Measurements from ENCODE around the gene THADA.
"Not testable (repeated sequence)": the region's sequence is repeated elsewhere in the genome, so short reads cannot be mapped to it uniquely, and the experiment has no call there.

Gene THADA

DNA sequence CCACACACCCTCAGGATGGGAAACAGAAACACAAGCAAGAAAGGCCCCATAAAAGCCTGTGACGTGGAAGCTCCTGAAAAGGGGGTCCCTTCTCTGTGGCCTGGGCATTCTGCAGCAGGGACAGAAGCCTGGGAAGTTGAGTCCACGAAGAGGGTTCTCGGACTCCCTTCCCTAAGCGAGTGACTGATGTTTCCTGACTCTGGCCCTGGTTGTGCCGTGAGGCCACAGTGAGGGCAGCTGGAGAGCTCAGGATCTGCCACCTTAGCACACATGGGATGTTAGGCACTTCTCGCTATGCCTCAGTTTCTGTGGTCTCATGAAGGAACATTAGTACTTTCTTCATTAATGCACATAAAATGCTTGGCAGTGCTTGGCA, 282.2 kb downstream of the THADA start:
- no peak for DNase-seq

DNA sequence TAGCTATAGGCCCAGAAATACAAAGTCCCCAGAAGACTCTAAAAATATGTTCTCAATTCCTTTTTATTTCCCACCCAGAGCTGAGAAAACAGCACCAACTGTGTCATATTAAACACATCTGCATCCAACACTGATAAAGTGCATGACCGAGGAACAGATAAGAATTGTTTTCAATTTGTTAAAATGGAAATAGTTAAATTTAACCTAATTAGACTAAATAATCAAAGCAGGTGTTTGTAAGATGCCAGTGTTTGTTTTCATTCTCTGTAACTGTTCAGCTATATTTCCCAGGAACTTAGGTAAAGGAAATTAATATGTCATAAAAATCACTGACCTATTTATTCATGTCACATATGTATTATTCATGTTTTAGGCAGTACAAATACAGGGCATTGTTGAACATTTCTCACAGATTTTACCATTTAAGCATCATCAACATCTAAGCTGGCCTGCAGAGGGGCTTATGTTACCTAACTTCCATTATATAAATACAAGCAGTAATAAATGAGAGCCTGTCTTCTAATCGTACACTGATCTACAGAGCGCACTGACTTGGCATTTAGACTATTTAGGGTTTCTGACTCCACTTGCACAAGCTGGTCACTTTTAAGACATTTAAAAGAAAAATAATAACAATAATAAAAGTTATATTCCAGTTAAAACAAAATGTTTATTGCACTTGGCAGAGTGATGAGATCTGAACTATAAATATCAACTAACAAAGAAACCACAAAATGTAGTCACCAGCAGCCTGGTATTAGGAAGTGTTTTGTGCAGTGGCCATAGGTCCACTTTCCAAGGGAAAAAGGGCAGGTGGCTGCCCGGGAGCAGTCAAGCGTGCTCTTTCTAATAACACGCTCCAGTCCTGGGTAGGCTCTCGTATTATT, 282.8 kb downstream of the THADA start:
- DNase-seq, result no peak

DNA sequence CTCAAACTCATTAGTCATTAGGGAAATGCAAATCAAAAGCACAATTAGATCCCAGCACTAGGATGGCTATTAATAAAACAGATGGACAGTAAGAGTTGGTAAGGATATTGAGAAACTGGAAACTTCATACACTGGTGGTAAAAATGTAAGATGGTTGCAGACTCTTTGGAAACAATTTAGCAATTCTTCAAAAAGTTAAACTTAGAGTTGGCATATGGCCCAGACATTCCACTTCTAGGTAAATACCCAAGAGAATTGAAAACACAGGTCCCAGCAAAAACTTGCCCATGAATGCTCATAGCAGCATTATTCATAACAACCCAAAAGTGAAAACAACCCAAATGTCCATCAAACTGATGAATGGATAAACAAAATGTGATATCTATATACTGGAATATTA, 284.6 kb downstream of the THADA start:
- DNase-seq, result no peak

DNA sequence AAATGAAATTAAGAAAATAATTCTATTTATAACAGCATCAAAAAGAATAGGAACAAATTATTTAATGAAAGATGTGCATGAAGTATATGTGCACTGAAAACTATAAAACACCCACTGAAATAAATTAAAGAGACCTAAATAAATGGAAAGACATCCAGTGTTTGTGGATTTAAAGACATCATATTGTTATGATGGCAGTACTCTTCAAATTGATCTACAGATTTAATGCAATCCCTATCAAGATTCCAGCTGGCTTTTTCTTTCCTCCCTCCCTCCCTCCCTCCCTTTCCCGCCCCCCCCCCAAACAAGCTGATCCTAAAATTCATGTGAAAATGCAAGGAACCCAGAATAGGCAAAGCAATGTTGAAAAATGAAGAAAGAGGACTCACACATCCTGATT, 285.9 kb downstream of the THADA start:
- DNase-seq, result no peak

DNA sequence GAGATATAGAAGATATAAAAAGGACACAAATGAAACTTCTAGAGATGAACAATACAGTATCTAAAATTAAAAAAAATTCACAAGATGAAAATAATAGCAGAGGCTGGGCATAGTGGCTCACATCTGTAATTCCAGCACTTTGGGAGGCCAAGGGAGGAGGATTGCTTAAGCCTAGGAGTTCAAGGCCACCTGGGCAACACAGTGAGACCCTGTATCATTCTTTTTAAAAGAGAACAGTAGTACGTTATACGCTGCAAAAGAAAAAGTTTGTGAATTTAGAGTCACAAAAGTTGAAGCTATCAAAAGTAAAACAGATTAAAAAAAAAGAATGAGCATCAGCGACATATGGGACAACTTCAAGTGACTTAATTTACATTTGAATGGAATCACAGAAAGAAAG, 287.9 kb downstream of the THADA start:
- DNase-seq, result no peak

DNA sequence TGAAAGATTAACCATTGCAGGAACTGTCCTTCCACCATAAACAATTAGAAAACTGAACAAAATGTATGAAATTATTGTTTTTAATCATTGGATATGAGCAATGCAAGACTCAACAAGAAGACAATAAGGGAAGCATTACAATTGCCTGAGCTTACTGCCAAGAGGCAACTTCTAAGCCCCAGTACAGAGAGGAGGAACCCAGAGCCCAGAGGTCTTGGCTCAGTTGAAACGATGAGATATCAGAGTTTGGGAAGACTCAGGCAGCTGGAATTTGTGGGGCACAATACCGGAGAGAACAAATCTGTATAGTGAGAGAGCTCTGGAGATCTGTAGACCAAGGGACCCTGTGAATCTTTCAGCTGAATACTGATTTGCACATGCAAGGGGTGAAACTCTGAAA, 288.8 kb downstream of the THADA start:
- no peak for DNase-seq

DNA sequence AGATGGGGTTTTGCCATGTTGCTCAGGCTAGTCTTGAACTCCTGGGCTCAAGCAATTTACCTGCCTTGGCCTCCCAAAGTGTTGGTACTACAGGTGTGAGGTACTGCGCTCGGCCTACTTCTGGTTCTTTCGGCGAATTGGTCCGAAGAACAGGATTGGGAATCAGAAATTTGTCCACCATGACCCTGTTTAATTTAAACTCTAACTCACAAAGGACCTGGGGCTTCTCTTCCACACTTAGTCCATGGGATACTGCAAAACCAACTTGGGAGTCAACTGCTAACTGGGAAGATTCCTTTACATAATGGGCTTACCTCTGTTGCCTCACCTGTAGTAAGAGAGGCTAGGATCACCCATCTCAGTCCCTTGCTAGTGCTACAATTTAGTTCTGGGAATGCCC, 289.6 kb downstream of the THADA start:
- DNase-seq, result no peak

DNA sequence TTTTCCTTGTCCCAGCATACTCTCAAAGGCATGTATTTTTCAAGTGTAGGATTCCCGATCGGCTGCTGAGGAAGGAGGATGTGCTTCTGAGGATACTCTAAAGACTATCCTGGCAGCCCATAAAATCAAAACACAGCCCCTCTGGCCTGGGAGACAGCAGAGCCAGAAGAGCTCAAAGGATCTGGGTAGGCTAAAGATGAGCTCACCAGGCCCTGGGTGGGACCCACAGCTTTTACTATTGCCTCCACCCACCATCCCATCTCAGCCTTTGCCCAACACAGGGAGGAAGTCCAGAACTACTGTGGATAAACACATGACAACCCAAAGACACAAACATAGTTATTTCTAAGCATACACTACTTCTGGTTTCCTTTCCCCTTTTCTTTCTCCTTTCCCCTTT, 290.3 kb downstream of the THADA start:
- DNase-seq, result no peak

DNA sequence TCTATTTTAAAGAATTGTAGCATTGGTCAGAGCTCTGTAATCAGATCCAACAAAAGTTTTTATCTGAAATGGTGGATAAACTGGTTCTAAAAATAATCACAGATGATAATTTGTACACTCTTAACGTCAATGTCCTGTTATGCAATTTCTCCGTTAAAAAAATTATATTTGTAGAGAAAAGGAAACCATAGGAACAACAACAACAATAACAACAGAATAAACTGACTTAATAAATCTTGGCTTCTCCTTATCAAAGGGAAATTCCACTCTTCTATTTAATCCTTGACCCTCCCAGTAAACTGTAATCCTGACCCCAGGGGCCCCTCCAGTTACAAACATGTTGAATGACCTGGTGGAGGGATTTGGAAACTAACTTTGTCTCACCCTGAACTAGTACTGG, 290.8 kb downstream of the THADA start:
- DNase-seq, result no peak

DNA sequence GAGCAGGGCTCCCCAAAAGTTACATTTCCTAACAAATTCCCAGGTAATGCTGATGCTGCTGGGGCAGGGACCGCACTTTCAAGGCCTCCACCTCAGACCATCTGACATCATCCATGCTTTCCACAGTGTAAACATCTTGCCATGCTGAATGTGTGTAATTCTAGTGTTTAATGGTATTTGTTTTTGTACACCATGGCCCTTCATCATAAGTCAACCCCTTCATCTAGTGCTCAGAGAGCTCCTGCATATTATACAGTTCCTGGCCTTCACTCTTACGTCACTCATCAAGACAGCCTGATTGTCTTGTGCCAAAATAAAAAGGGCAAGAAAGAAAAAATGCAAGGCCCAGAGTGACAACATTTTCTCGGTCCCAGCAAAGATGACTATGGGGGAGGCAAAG, 291.9 kb downstream of the THADA start:
- no peak for DNase-seq

DNA sequence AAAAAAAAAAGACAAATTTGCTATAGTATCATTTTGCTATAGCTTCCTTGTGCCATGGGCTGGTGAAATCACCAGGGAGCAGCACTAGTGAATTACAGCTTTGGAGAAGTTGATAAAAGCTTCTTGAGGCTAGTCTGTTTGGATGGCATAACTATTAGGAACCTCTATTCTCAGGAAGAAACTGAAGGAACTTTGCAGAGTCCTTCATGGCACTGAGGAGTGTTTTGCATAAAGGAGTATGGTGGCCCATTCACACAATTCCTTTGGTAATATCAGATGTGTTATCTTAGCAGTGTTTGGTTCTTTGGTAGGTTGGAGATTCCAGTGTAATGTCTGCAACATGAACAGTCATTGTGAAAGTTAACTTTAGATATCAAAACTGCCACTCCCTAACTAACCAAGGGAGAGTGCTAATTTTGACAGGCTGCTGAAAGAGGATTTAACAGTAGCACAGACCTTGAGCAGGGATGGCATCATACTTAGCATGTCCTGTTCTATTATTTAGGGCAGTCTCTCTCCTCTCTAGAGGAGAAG, 292.8 kb downstream of the THADA start:
- DNase-seq, result no peak

DNA sequence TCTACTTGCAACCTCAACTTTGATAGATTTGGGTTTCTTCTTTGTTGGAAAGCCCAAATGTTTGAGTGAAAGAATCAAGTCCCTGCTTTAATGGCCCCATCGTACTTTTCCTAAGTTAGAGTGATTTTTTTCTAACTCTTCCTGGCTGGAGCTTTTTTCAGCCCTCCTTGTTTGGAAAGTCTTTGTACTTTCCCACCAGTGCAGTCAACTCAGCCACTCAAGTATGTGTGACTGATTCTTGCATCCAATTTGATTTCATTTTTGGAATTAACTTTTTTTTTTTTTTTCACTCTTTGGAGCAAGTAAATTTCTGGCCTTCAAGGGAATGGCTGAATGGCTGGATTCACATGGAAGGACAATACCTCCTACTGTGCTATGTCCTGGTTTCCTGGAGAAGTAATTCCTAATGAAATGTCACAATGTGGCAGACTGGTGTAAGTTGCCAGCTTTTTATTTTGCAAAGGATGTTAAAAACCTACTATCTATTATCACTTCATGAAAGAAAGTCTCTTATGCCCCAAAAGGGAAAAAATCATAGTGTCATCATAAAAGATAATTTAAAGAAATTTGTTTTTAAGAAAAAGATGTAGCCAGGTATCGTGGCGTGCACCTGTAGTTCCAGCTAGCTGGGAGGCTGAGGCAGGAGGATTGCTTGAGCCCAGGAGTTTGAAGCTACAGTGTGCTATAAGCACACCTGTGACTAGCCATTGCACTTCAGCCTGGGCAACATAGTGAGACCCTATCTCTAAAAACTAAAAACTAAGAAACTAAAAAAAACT, 293.5 kb downstream of the THADA start:
- no peak for DNase-seq

DNA sequence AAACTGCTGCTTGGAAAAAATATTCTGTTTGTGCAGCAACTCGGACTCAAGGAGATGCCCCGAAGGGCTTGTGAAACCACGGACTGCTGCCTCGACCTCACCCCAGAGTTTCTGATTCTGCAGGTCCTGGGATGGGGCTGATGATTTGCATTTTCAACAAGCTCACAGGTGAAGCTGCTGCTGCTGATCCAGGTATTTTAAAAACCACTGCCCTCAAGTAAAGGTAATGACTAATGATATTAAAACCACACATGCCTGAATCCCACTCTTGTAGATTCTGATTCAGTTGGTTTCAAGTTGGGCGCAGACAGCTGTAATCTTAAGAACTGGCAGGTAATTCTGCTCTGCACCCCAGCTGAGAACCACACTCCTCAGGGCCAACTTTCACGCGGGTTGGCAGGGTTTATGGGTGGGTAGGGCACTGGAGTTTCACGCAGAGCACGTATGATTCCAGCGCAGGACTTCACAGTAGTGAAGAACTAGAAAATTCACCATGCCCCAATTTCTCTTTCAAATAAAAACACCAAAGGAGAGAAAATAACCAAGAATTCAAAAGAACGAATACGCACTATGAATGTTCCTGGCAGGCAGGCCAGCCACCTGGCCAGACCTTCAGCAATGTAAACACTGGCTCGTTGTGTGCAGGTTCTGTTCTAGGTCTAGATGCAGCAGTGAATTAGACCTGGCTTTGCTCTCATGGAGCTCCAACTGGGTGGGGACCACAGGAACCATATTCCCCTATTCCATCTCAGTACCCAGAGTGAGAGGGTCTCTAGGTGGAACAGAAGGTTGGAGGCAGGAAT, 294.9 kb downstream of the THADA start:
- no peak for DNase-seq

DNA sequence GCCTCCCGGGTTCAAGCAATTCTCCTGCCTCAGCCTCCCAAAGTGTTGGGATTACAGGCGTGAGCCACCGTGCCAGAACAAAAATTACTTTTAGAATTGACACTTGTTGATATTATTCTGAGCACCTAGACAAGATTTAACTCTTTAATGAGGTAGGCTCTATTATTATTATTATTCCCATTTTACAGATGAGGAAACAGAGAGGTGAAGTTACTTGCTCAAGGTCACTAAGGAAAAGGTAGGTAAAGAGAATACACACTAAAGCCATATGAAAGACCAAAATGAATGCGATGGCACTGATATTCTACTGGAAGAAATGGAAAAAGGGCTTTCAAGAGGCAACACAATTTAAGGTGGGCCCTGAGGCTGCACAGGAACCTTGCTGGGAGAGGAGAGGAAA, 295.6 kb downstream of the THADA start:
- no peak for DNase-seq

DNA sequence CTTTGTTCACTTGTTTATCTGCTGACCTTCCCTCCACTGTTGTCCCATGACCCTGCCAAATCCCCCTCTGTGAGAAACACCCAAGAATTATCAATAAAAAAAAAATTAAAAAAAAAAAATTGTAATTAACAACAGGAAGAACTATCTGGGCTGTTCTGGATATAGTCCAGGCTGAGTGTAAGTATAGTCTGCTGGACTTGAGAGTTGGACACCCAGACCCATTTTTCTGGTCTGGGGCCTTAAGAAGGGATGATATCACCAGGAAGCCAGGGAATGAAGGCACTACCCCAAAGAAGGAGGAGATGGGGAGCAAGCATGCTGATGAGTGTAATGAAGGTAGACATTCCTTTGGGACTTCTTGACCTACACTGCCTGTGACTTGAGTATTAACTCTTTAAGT, 297.3 kb downstream of the THADA start:
- DNase-seq, result no peak

DNA sequence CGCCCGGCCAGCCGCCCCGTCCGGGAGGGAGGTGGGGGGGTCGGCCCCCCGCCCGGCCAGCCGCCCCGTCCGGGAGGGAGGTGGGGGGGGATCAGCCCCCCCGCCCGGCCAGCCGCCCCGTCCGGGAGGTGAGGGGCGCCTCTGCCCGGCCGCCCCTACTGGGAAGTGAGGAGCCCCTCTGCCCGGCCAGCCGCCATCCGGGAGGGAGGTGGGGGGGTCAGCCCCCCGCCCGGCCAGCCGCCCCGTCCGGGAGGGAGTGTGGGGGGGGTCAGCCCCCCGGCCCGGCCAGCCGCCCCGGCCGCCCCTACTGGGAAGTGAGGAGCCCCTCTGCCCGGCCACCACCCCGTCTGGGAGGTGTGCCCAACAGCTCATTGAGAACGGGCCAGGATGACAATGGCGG, 298.1 kb downstream of the THADA start:
- DNase-seq, result not testable (repeated sequence)

DNA sequence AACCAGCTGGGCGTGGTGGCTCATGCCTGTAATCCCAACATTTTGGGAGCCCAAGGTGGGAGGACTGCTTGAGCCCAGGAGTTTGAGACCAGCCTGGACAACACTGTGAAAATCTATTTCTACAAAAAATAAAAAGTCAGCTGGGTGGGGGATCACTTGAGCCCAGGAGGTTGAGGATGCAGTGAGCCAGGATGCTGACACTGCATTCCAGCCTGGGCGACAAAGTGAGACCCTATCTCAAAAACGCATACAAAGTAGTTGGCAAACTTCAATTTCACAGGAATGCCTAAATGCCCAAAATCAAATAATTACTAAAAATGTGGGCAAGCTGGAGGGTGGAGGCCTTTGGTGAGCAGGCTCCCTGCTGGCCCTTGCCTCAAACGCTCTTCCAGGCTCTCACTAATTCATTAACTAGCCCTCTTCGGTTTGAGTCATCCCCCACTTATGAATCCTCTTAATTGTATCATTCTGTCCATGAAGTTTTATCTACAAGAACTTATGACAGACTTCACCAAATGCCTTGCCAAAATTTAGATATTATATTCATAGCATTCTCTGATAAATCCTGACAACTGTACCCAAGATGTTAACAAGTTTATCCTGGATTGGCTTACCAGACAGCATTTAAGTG, 300.8 kb downstream of the THADA start:
- DNase-seq, result no peak

DNA sequence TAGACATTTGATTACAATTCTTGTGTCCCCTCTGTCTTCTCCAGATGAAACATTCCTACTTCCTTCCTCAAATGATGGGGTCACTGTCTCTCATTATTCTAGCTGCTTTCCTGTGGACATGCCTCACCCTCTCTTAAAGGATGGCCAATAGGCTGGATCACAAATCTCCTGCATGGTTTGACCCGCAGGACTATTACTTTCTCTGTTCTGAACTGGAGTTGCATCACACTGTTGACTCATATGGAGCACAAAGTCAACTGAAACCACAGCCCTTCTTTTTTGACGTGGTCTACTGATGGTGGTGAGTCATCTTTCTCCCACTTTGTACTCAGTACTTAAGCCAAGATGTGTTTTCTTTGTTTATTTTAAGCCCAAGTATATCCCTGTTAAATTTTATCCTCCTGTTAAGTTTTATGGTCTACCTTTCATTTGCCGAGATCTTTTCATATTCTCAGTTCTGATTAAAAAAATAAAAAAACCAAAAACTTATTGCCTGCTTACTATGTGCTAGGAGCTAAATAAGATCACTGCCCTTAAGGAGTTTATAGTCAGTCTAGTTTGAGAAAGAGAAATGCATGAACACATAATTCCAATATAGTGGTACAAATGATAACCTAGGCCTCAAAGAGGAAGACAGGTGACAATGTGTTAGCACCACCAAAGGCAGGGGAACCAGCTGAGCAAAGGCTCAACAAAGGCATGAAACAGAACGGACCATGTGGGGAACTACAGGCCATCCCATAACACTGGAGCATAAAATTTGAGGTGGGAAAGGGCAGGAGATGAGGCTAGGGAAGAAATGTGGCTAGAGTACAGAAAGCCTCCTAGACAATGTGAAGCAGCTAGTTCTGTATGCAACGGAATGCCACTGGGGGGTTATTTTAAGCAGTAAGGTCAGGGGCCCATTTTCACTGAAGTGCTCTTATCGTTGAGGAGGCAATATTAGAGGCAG, 301.8 kb downstream of the THADA start:
- no peak for DNase-seq

DNA sequence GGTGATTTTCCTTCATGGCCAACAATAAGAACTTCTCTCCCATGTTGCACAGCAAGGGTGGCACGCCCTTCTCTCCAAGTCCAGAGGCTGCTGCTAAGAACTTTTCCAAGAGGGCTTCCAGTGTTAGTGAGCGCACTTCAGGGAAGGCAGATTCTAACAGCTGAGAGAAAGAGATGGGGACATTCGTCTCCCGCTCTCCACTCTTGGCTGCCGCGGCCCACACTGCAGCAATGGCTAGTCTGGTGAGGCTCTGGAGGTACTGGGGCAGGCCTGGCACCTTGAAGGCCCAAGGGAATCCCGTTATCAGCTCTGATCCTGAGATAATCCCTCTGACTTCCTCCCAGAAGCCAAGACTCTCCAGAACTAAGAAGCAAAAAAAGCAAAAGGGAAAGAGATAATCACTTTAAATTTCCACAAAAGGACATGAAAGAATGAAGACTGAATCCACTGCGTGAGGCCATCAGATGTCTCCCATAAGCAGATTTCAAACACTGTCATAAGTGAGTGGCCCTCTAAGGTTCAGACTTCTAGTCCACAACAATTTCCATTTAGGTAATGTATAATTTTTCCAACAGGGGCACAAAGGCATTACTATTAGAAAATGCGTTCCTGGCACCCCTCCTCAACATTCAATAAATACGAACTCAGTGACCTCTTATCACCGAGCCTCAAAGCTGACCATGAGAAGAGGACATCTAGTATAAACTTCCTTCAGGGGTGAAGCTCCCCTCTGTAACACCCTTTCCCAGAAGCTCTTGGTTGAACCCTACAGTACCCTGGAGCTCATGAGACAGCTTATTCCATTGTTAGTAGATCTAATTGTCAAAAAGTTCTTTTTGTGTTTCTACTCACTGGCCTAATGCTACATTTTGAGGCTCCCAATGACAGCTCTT, 302.7 kb downstream of the THADA start:
- no peak for DNase-seq

DNA sequence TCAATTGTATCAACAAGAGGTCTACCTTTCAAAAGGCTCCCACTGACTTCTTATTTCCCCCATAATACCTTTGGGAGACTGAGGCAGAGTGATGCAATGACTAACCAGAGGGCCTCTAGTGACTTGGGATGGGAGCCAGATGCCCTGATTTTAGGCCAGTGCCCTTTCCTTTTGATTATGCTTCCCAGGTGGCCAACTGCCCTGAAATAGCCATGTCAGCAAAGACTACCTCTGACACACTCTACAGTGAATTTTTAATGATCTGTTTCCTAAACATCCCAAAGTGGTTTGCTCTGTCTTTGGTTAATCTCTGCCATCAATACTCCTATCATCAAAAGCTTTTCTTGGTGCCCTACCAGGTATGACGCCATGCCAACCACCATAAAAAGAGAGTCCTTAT, 303.5 kb downstream of the THADA start:
- no peak for DNase-seq

Data from T-helper 9 cell (primary cell).